ENCODE data around the gene GNAT2. TPM values are rescaled to one million over a fixed set of nuclear protein-coding genes. Genes with fewer than 3 reads are reported as not detected.

GNAT2 gene
- total RNA-seq, 1 donor from 2014 or later, result not detected

DNA sequence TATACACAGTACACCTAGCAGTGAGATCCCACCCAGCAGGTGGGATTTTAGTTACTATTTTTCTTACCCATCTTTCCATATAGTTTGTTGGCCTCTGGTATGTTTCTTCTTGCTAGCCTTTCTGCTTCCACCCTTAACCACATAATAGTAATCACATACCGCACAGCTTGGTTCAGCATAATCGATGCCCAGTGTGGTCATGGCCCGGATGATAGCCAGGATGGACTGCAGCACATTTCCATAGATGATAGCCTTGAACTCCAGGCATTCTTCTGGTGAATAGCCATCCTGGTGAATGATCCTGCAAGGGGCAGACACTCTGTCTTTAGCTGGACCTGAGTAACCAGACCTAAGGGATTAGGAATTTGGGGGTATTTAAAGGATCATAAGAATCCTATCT lies 9.5 kb downstream of the GNAT2 start:
- DNase-seq, result no peak

DNA sequence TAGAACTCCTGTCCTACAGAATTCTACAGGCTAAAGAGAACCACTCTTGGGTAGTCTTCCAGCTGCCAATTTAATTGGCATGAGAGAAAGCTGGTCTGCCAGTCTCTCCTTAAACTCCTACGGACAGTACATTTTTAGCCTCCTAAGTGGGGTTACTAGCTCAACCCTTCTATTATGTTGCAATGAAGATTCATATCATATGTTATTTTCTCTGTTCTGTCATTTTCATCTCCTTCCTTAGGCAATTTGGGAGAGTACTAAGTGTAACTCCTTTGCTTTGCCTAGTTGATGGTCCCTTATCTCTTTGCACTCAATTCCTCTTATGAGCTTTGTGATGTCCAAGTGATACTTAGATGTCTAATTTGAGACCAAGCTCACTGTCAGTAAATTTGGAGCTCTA lies 14.0 kb downstream of the GNAT2 start:
- no peak for DNase-seq

DNA sequence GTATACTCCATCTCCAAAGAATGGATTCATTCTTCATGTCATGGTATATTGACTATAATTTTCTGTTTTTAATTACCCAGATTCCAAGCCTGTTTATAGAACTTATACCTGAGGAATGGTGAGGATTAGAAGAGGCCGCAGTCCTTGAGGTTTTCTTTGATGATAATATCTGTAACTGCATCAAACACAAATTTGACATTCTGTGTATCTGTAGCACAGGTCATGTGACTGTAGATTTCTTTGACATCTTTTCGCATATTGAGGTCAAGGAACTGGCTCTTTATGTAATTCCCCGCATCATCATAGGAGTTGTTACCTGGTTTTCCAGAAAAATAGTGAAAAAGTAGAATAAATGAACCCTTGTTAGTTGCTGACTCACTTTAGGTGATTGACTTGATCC lies 16.2 kb downstream of the GNAT2 start:
- no peak for DNase-seq

DNA sequence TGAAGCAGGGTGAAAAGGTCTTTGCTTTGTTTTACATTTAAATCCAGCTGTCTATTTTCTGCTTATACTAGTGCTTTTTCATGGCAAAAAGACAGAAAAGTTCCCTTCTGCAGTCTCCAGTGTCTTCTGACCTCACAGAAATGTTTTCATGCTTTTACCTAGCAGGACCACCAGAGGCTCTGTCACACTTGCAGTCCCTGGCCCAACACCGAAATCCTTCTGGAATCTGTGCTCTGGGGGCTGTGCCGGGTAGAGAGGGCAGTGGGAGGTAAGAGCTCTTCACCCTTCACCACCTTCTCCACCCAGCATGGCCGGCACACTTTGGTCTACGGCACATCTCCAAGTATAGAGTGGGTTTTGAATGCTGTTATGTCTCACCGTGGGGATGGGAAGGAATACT lies 20.8 kb downstream of the GNAT2 start:
- no peak for DNase-seq

DNA sequence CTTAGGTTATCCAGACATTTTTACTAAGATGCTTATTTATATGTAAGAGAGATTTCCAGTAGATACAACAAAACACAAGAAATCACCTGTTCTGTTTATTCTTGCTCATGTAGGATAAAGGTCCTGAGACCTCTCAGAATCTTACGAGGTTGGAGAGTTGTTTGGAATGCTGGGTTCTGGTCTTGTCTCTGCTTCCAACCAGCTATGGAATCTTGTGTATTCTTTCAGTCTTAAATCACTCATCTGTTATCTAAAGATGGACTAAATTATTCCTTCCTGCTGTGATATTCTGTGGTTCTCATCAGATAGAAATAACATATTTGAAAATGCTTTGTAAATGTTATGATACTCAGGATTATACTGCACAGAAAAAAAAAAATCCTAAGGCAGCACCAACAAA lies 21.3 kb downstream of the GNAT2 start:
- DNase-seq, result no peak

DNA sequence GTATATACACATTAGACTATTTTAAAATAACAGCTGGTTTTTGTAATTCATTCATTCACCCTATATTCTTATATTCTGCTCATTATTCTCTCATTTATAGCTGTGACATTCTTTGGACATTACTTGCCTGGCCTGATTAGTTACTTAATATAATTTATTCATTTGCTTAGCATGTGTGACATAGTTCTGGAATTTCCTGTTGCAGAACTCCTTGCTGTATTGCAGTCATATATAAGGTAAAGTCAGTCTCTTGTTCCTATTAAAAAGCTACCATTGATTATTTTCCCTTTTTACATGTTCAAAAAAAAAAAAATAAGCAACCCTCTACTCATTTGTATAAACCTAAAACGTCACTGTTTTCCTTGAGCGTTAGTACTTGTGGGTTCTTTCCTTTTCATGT lies 23.9 kb downstream of the GNAT2 start:
- peak; percentile 67 for DNase-seq

DNA sequence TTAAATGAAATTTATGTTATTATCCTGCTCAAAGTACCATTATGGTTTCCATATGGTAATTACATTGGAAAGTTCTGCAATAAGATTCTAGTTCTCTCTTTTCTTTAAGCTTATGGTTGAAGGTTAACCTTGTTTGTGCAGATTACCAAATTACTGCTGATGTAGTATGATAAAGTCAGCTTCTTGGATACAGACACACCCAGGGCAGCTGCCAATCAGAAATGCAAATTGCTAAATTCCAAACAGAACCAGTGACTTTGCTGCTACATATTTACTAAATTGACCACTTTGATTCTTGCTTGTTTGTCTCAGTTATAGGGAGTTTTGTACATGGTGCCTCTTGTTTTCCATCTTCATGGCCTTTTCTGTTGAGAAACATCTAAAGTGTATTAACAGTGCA lies 26.5 kb downstream of the GNAT2 start:
- DNase-seq, result no peak

DNA sequence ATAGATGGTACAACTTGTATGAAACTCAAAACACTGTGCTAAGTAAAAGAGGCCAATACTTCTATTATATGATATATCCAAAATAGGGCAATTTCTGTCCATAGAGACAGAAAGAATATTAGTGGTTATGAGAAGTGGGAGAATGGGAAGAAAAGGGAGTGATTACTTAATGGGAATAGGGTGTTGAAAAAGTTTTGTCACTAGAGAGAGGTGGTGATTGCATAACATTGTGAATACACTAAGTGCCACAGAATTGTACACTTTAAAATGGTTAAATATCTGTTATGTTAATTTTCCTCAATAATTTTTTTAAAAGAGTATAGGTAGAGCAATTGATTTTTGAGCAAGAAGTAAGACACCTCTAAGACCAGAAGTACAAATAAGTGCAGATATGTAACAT lies 29.7 kb downstream of the GNAT2 start:
- no peak for DNase-seq

DNA sequence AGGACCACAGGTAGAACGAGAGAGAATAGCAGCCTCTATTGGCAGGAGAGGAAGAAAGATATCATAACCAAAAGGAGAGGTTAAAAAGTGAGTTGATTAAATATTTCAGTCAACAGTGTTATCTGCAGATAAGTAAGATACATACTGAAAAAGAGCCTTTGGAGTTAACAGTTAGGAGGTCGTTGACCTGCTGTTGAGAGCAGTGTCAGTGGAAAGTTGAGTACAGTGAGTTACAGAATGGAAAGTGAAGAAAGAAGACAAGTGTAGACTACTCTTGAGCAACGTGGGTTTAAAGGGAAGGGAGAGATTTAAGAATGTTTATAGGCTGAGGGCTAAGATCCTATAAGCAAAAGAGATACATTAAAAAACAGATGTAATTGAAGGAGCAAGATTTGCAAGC lies 30.2 kb downstream of the GNAT2 start:
- no peak for DNase-seq

DNA sequence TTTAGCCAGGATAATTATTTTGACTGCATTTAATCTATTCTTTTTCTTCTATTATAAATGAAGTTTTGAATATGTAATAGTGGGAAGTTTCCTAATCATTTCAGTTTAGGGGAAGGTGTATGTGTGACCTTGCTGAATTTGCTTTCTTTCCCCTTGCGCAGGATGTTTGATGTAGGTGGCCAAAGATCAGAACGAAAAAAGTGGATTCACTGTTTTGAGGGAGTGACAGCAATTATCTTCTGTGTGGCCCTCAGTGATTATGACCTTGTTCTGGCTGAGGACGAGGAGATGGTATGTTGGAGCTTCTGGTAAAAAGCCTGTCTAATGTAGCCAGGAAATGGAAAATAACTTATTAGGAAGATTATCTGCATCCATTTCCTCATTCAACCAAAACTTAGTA lies 33.4 kb downstream of the GNAT2 start:
- no peak for DNase-seq

DNA sequence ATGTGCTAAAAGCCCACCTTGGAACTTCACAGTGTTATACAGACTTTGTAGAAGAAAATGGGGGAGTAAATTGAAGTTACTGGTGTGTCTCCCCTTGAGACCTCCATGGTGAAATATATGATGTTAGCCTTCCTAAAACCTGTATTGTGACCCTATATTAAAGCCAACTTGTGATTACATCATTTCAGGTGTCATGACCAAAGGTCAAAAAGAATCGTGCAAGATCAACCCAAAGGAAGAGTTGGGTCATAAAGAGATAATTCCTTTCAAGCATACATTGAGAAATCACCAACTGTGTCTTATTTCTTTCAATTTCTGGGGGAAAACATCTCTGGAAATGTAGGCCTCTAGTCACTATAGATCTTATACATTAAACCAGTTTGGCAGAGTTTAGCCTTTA lies 34.6 kb downstream of the GNAT2 start:
- DNase-seq, result no peak

DNA sequence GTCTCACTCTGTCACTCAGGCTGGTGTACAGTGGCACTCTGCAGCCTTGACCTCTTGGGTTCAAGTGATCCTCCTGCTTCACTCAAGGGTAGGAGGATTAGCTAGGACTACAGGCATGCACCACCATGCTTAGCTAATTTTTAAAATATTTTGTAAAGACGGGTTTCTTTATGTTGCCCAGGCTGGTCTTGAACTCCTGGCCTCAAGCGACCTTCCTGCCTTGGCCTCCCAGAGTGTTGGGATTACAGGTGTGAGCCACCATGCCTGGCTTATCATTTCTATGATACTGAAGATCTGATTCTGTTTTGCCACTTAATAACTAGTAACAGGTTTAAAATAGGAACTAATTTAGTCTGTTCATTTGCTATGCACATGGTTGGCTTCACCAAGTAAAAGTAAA lies 37.4 kb downstream of the GNAT2 start:
- DNase-seq, result no peak

DNA sequence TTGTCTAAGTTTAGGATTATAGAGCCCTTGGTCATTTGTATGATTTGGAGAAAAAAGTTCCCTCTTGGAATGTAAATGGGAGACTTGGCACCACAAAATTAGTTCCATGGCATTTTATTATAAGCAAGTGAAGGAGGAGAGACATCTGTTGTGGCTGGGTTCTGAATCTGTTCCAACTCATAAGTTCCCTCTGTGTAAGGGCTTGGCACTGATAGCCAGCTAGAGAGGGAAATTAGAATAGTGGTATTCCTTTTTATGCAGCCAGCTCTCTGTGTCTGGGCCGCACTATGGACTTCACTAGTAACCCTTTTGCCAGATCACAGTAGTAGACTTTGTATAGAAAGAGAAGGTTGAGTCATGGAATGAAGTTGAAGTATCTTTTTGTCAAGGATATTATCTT lies 39.9 kb downstream of the GNAT2 start:
- no peak for DNase-seq

DNA sequence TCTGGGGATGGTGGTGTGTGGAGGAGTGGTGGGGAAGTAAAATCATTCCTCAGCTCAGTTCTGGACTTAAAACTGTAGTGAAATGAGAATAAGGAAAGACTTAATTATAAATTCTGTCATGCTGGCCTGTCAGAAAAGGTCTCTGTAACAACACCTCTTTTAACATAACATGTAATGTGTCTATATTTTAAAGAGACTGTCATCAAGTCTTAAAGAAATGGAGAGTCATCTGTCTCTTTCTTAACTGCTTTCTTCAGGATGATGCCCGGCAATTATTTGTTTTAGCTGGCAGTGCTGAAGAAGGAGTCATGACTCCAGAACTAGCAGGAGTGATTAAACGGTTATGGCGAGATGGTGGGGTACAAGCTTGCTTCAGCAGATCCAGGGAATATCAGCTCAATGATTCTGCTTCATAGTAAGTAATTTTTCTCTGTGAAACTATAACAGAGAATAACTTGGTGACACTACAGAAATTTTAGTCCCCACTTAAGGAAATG lies 40.4 kb downstream of the GNAT2 start:
- DNase-seq, result no peak

DNA sequence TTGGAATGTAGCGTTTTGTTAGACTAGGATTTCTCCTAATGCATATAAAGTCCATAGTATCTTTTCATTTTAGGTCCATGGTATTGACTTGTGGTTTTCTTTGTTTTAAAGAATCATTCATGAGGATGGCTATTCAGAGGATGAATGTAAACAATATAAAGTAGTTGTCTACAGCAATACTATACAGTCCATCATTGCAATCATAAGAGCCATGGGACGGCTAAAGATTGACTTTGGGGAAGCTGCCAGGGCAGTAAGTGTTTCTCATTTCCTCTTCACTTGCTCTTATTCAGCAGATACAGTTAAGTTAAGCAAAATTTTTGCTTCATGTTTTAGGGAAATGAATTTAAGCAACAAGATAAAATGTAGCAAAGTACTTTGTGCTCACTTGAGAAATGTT lies 45.6 kb downstream of the GNAT2 start:
- no peak for DNase-seq

DNA sequence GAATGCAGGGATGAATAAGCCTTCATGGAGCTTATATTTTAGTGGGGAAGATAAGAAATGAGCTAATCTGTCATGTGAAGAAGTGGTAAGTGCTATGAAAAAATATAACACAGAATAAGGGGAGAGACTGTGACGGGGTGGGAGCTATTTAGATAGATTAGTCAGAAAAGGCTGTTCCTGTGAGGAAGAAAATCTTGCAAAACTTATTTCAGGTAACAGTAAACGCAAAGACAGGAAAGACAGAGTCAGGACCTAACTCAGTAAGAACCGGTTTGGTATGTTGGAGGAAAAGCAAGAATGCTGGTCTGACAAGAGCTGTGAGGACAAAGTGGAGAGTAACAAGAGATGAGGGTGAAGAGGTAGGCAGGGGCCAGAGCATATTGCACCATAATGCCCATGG lies 49.0 kb downstream of the GNAT2 start:
- peak; percentile 23 for DNase-seq

DNA sequence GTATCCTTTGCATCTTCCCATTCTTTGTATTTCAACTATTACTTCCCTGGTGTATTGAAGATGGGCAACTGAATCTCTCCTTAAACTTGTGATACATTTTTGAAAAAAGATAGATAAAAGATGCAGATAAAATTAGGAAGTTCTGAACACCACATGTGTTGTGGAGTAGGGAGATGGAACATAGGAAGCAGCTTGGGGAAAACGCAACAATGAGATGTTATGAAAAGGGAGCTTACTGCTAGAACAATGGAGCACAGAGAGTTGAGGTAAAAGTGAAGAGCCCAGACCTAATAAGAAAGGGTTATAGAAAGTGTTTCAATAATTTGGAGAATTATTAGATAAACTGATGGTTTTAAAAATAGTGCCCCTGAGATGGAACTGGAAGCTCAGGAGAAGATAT lies 50.1 kb downstream of the GNAT2 start:
- peak; percentile 61 for DNase-seq

DNA sequence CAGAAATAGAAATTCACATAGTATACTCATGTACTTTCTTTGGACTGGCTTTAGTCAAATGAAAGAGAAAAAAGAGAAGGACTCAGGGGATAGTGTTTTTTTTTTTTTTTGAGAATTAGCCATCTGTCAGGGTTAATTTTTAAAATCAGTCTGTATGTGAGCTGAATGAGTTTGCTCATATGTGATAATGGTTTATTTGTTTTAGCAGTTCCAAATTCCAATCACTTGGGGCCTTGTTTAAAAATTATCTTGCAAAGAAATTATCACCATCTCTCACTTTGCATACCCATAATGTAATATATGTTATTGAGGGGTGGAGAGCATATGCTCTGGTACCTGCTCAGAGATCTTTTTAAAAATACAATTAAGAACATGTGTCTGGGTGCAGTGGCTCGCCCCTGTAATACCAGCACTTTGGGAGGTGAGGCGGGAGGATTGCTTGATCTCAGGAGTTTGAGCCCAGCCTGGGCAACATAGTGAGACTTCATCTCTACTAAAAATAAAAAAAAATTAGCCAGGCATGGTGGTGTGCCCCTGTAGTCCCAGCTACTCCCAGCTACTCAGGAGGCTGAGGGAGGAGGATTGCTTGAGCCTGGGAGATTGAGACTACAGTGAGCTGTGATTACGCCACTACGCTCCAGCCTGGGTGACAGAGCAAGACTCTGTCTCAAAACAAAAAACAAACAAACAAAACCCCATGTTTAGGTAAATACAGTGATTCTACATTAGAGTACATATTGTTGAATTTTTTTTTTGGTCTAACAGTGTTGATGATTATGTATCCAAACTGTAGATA lies 51.3 kb downstream of the GNAT2 start:
- DNase-seq, result no peak

DNA sequence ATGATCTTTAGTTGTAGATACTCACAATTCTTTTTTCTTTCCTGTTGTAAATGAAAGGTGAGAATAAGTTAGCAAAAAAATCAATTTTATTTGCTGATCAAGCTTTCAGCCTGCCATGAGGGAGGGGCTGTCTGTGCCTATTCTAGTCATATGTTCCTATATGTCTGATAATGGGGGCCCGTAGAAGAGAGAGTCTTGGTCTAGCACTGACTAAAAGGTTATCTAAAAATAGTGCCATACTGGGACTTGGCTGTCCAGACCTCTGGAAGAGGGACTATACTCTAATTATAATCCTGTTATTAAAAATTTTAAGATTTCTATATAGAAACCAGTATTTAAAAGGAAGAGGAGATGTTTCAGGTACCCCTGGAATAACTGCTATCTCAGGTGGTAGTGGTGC lies 52.4 kb downstream of the GNAT2 start:
- DNase-seq, result no peak

DNA sequence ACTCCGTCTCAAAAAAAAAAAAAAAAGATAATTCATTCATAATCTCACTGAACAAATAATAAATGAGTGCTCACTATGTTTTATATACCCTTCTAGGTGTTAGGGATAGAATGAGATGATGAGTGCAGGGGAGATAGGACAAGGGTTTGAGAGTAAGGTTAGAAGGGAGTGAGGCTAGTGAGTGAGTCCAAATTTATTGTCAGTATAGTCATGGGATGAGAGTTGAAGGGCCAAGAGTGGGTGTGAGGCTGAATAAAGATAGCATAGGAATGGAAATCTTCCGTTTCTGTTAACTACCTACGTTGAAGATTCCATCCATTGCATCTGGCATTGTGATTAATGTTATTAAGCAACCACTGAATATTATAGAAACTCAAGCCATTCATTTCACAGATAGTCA lies 54.2 kb downstream of the GNAT2 start:
- no peak for DNase-seq

DNA sequence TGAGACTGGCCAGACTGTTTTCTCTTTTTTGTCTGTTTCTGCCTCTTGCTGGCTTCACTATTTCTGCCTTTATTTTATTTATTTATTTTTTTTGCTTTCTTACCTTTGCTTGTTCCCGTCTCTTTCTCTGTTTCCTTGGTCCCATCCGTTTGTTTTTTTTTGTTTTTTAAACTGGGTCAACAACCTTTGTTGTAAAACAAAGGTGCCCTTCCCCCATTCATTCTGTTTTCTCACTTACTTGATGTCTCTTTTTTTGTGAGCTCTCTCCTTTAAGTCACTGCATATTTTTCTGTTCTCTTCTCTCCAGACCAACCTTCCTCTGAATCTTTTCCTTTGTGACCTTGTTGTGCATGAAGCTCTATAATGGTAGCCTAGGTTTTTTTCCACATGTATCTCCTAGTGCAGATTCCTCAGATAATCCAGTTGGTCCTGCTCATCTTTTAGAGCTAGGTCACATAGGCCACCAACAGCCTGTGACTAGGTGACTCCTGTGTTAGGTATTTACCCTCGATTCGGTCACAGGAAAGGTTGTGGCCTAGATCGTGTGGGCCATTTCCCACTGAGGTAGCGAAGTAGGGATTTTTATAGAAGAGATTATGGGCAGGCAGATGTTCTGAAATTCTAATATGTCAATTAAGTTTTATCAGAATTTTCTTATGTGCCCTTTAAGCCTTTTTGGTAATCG lies 55.1 kb downstream of the GNAT2 start:
- no peak for DNase-seq

DNA sequence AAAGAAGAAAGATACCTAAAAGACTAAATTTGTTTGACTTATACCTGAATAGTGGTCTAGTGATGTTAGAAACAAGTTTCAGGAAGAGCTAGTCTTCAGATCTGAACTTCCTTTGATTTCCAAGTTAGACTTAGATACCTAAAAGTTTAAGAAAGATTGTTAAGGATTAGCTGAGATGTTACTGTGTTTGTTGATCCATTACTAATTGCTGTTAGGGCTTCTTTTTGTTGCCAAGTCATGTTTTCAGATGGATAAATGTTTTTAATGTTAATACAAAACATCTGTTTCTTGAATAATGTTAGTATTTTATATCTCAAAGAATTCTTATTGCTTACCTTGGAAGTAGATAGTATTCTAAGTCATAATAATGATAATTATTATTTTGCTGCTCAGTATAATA lies 59.4 kb downstream of the GNAT2 start:
- no peak for DNase-seq

DNA sequence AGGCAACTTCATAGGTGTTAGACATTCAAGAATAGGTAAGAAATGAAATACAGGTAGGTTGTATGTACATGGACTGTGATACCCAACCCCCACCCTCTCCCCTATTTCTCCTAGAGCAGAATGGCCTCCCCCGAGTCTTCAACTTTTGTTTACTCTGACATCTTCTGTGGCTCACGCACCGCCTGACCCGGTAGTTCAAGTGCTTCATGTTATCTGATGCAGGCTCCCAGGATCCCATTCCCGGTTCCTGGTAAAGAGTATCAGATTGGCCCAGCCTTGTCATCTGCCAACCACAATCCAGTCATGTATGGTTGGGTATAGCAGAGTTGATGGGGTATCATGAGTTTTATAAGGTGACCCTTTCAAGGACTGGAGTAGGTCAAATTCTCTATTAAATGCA lies 61.9 kb downstream of the GNAT2 start:
- DNase-seq, result no peak

DNA sequence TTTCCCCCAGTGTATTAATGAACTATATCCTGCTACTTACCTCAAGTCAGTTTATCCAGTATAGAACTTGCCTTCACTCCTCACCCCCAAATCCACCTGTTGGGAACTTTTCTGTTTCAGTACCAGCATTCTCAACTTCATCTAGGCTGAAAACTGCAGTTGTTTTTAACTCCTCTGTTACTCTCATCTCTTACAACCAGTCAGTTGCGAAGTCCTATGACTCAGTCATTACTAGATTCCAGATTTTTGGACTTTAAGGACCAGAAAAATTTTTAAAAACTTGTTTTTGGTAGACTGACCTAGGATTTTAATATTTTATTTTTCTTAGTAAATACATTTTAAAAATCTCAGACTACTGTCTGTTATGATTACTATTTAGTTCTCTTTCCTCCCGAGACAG lies 62.9 kb downstream of the GNAT2 start:
- no peak for DNase-seq

All from dermis blood vessel endothelial cell (primary cell).